ENCODE results near the gene KCNG1.
"Not testable (repeated sequence)": the region's sequence is repeated elsewhere in the genome, so short reads cannot be mapped to it uniquely, and the experiment has no call there.

KCNG1 gene

GRCh38 chr20:50987493-50988210 lies 35.3 kb downstream of the KCNG1 start:
- DNase-seq: peak in 45 of 56 donors; percentile 9 to 84 (median 45)

GRCh38 chr20:50983321-50983720 lies 39.6 kb downstream of the KCNG1 start:
- DNase-seq: no peak

- peak in 2 of 56 donors; percentile 14 to 26 for DNase-seq
Measured at GRCh38 chr20:50982363-50982762, 40.5 kb downstream of the KCNG1 start.

GRCh38 chr20:50981714-50982048 lies 41.2 kb downstream of the KCNG1 start:
- DNase-seq: no peak

GRCh38 chr20:50980851-50981713 lies 41.8 kb downstream of the KCNG1 start:
- DNase-seq: peak in 26 of 56 donors; percentile 4 to 68 (median 20)

GRCh38 chr20:50980071-50980681 lies 42.7 kb downstream of the KCNG1 start:
- no peak for DNase-seq

GRCh38 chr20:50978533-50978932 lies 44.4 kb downstream of the KCNG1 start:
- not testable (repeated sequence) for DNase-seq

GRCh38 chr20:50977066-50978021 lies 45.6 kb downstream of the KCNG1 start:
- DNase-seq: no peak

- DNase-seq: no peak
Measured at GRCh38 chr20:50975701-50976330, 47.1 kb downstream of the KCNG1 start.

GRCh38 chr20:50969912-50970311 lies 53.0 kb downstream of the KCNG1 start:
- no peak for DNase-seq

GRCh38 chr20:50969435-50969834 lies 53.5 kb downstream of the KCNG1 start:
- no peak for DNase-seq

GRCh38 chr20:50968289-50968688 lies 54.6 kb downstream of the KCNG1 start:
- DNase-seq: no peak

GRCh38 chr20:50967586-50967985 lies 55.3 kb downstream of the KCNG1 start:
- DNase-seq: no peak

- DNase-seq: no peak
Measured at GRCh38 chr20:50959543-50960126, 63.3 kb downstream of the KCNG1 start.

GRCh38 chr20:50958615-50959542 lies 64.0 kb downstream of the KCNG1 start, which contains the start of gene MOCS3:
Gene MOCS3, plus strand, starts transcription at chr20:50958818. Its CDS starts 25 bp downstream, at chr20:50958843.
- peak; percentile 40 to 94 (median 85) for DNase-seq

GRCh38 chr20:50957798-50958614 lies 64.9 kb downstream of the KCNG1 start, which contains the start of gene DPM1:
Gene DPM1, minus strand, starts transcription at chr20:50958532. Its CDS starts 9 bp downstream, at chr20:50958523.
- DNase-seq: peak; percentile 45 to 94 (median 85)

- no peak for DNase-seq
Measured at GRCh38 chr20:50957276-50957675, 65.6 kb downstream of the KCNG1 start.

- DNase-seq: no peak
Measured at GRCh38 chr20:50953821-50954220, 69.1 kb downstream of the KCNG1 start.

Data from amygdala (tissue), 56 donors.